Jurkat, Clone E6-1 (cell line): ENCODE measurements around the gene ALDH5A1.

Experiments
- DNase-seq: peaks from one replicate; pipeline ENCODE4 v3.0.0-alpha.2; 2011; ENCODE audit warnings: low read depth, low spot score
- H3K4me3 ChIP-seq: 2 replicates; pipeline ENCODE4 v1.5.1; 2011; ENCODE audit warnings: mild to moderate bottlenecking, low read length, control low read depth, moderate library complexity

ALDH5A1 gene

GRCh38 chr6:24517659-24518543, 23.1 kb downstream of the ALDH5A1 start:
- H3K4me3 ChIP-seq: no peak overlapping the region
- no peak for DNase-seq

- no peak overlapping the region for H3K4me3 ChIP-seq
- no peak for DNase-seq
These were observed 26.3 kb downstream of the ALDH5A1 start for GRCh38 chr6:24520929-24521546.

- peak; percentile 68 for DNase-seq
- no peak overlapping the region for H3K4me3 ChIP-seq
These were observed 27.7 kb downstream of the ALDH5A1 start for GRCh38 chr6:24522228-24523176.

GRCh38 chr6:24524329-24524728, 29.6 kb downstream of the ALDH5A1 start:
- H3K4me3 ChIP-seq: no peak overlapping the region
- no peak for DNase-seq

- peak; percentile 41 for DNase-seq
- H3K4me3 ChIP-seq: no peak overlapping the region
These were observed 30.0 kb downstream of the ALDH5A1 start for GRCh38 chr6:24524805-24525204.

DNA sequence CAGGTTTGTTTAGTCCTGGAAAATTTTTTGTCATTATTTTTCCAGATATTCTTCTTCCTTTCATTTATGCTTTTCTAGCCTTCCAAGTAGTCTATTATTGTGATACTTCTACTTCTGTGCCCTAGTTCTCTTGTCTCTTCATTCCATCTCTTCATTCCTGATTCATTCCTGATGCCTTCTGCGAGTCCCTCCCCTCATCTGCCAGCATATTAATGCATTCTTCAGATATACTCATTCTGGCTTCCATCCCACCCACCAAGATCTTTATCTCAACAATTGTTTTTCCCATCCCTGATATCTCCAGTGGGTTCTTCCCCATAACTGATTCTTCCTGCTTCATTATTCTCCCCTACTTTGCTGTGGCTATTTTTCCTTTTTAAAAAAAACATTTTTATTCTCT, 35.2 kb downstream of the ALDH5A1 start:
- no peak for DNase-seq

GRCh38 chr6:24534329-24534728, 39.6 kb downstream of the ALDH5A1 start:
- H3K4me3 ChIP-seq: no peak overlapping the region
- no peak for DNase-seq

More for the DNA sequence above, 35.2 kb downstream of the ALDH5A1 start:
- H3K4me3 ChIP-seq: no peak overlapping the region

- H3K4me3 ChIP-seq: no peak overlapping the region
These were observed 40.4 kb downstream of the ALDH5A1 start for GRCh38 chr6:24535210-24535609.

GRCh38 chr6:24536466-24536865, 41.7 kb downstream of the ALDH5A1 start:
- no peak overlapping the region for H3K4me3 ChIP-seq
- no peak for DNase-seq

More at GRCh38 chr6:24535210-24535609, 40.4 kb downstream of the ALDH5A1 start:
- no peak for DNase-seq

DNA sequence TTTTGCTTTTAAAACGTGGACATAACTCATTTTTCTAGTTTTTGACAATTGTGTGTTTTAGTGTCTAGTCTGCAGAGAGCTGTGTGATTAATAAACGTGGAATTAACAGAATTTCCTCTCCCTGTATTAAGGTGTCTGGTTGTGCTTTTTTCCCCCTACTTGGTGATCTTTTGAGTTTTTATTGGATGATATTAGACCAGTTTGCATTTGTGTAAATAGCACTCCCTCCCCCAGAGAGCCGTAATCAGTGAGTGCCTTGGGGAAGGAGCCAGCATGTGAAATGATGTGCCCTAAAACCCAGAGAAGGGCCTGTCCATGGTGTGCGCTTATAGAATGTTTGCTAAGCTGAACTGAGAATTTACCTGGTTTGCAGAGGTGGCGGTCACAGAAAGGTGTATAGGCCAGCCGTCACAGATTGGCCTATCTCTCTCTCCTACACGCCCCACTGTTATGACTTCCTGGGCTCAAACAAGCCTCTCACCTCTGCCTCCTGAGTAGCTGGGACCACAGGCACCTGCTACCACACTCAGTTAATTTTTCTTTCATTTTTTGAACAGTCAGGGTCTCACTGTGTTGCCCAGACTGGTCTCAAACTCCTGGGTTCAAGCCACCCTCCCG, 42.4 kb downstream of the ALDH5A1 start:
- no peak for DNase-seq
- H3K4me3 ChIP-seq: no peak overlapping the region

GRCh38 chr6:24537771-24538385, 43.1 kb downstream of the ALDH5A1 start:
- DNase-seq: no peak
- H3K4me3 ChIP-seq: no peak overlapping the region

DNA sequence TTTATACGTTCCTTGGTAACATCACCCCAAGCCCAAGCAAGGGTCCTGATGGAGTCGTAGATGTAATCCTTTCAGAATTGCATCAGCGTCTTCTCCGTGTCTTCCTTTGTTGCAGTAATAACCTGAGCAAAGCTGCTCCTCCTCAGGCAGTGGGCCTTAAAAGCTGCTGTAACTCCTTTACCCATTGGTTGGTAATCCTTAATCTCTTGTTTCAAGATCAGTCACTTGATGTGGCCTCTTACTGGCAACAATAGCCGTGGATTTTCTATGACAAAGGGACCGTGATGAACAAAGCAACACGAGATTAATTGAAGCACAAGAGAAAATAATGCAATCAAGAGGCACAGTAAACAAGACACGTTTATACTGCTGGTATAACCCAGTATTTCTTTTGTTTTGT, 44.6 kb downstream of the ALDH5A1 start:
- no peak overlapping the region for H3K4me3 ChIP-seq
- DNase-seq: no peak

DNA sequence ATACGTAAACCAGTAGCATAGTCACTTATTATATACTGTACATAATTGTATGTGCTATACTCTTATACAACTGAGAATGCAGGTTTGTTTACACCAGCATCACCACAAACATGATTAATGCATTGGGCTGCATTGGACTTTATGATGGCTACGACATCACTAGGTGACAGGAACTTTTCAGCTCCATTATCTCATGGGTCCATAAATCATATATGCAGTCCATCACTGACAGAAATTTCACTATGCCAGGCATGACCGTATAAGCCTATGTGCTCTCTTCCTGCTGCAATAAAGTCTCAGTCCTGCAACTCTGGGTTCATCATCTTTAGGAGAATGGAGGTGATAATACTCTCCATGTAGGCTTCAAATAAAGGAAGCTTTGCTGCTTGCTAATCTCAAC, 45.4 kb downstream of the ALDH5A1 start:
- no peak overlapping the region for H3K4me3 ChIP-seq
- no peak for DNase-seq

DNA sequence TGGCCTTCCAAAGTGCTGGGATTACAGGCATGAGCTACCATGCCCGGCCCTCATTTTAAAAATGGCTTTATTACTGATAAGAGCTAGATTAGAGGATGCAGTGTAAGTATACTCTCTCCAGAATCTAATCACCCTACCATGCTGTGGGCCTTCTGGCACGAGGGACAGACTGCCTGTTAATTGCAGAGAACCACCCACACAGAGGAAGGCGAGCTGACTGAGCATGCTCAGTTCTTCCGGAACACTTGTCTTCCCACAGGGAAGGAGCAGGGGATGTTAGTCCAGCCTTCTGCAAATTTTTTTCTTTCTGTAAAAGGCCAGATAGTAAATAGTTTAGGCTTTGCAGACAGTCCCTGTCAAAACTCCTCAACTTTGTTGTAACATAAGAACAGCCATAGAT, 48.9 kb downstream of the ALDH5A1 start:
- H3K4me3 ChIP-seq: no peak overlapping the region
- DNase-seq: no peak

- no peak for DNase-seq
- H3K4me3 ChIP-seq: no peak overlapping the region
These were observed 50.4 kb downstream of the ALDH5A1 start for GRCh38 chr6:24545183-24545582.

DNA sequence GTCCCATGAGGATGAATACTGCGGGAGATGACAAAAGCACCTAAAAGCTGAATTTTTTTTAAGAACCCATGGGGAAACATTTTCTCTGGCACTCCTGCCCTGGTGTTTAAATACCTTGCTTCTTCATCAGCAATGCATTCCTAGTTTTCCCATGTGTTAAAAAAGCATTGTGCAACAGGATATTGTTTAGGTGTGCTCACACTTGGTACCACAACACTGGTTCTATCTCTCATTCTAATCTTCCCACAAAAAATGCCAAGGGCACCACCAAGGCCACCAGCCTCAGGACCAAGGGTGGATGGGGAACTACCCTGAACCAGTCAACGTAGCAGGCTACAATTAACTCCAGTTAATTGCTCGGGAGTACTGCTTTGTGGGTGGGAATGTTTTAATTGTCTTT, 50.9 kb downstream of the ALDH5A1 start:
- no peak overlapping the region for H3K4me3 ChIP-seq
- DNase-seq: no peak

GRCh38 chr6:24546439-24546838, 51.7 kb downstream of the ALDH5A1 start:
- no peak for DNase-seq
- H3K4me3 ChIP-seq: no peak overlapping the region

- no peak overlapping the region for H3K4me3 ChIP-seq
- peak; percentile 88 for DNase-seq
These were observed 52.5 kb downstream of the ALDH5A1 start for GRCh38 chr6:24547243-24547642.

- no peak overlapping the region for H3K4me3 ChIP-seq
- DNase-seq: no peak
These were observed 54.4 kb downstream of the ALDH5A1 start for GRCh38 chr6:24549158-24549557.
